Astrocyte of the cerebellum (primary cell): ENCODE measurements around the gene COL11A1.

Experiments used
- DNase-seq: peaks from one replicate; pipeline ENCODE4 v3.0.0-alpha.2; 2011; ENCODE audit warnings: low read depth
- H3K4me3 ChIP-seq: 2 replicates; pipeline ENCODE4 v1.5.1; 2011; ENCODE audit warnings: mild to moderate bottlenecking, low read depth, low read length, moderate library complexity
- CTCF ChIP-seq: IDR thresholded peaks from 2 replicates; pipeline ENCODE4 v1.5.1; 2012; ENCODE audit warnings: low read length, low read depth, moderate library complexity, mild to moderate bottlenecking; ENCODE audit errors: missing control alignments
- in situ Hi-C: cut with HindIII; loops from 2 replicates; pipeline ENCODE4 v1.10.0; 2017; ENCODE audit warnings: low sequenced_read_pairs

Gene COL11A1

GRCh38 chr1:102978874-102979273, 129.4 kb downstream of the COL11A1 start:
- no peak for TF ChIP-seq CTCF
- in situ Hi-C loops: no loop called here
- no peak for DNase-seq
- no peak overlapping the region for H3K4me3 ChIP-seq

GRCh38 chr1:102977292-102977691, 131.0 kb downstream of the COL11A1 start:
- no peak overlapping the region for H3K4me3 ChIP-seq
- TF ChIP-seq CTCF: no peak
- no peak for DNase-seq
- in situ Hi-C loops: no loop called here

- DNase-seq: peak; percentile 63
- no peak overlapping the region for H3K4me3 ChIP-seq
- peak; percentile 63 for TF ChIP-seq CTCF
- in situ Hi-C loops: no loop called here
Observed at GRCh38 chr1:102970496-102971078, 137.7 kb downstream of the COL11A1 start.

- H3K4me3 ChIP-seq: no peak overlapping the region
- TF ChIP-seq CTCF: no peak
- DNase-seq: no peak
- in situ Hi-C loops: no loop called here
Observed at GRCh38 chr1:102967786-102968185, 140.5 kb downstream of the COL11A1 start.

GRCh38 chr1:102961549-102961948, 146.8 kb downstream of the COL11A1 start:
- in situ Hi-C loops: no loop called here
- no peak for TF ChIP-seq CTCF

GRCh38 chr1:102954576-102954975, 153.7 kb downstream of the COL11A1 start:
- H3K4me3 ChIP-seq: no peak overlapping the region
- in situ Hi-C loops: no loop called here
- DNase-seq: no peak
- TF ChIP-seq CTCF: no peak

More at GRCh38 chr1:102961549-102961948, 146.8 kb downstream of the COL11A1 start:
- no peak for DNase-seq
- H3K4me3 ChIP-seq: no peak overlapping the region

- H3K4me3 ChIP-seq: no peak overlapping the region
- in situ Hi-C loops: no loop called here
Observed at GRCh38 chr1:102952400-102952799, 155.9 kb downstream of the COL11A1 start.

More at GRCh38 chr1:102952400-102952799, 155.9 kb downstream of the COL11A1 start:
- DNase-seq: no peak
- no peak for TF ChIP-seq CTCF
